COLO668 (cell line): ENCODE results near the gene NR2C2.

ENCODE experiments used
- DNase-seq: peaks from one replicate; lab custom pipeline; 2025; ENCODE audit not compliant: unreplicated experiment; lab: John Stamatoyannopoulos, UW

NR2C2 gene

GRCh38 chr3:15060029-15060428 lies 112.6 kb downstream of the NR2C2 start:
- no peak for DNase-seq

- peak; percentile 17 for DNase-seq
These were observed 115.9 kb downstream of the NR2C2 start for GRCh38 chr3:15063238-15063637.

- DNase-seq: peak; percentile 16
These were observed 116.4 kb downstream of the NR2C2 start for GRCh38 chr3:15063656-15064286.

GRCh38 chr3:15064299-15064834 lies 117.0 kb downstream of the NR2C2 start:
- peak; percentile 10 for DNase-seq

GRCh38 chr3:15064835-15065549 lies 117.6 kb downstream of the NR2C2 start, which contains the start of gene MRPS25:
MRPS25 (minus strand) TSS chr3:15065315; CDS start chr3:15065194, 121 bp downstream.
- DNase-seq: peak; percentile 90

GRCh38 chr3:15065550-15066007 lies 118.2 kb downstream of the NR2C2 start:
- DNase-seq: no peak

GRCh38 chr3:15066467-15066866 lies 119.1 kb downstream of the NR2C2 start:
- no peak for DNase-seq

GRCh38 chr3:15069441-15069840 lies 122.1 kb downstream of the NR2C2 start:
- DNase-seq: no peak

GRCh38 chr3:15071699-15072098 lies 124.3 kb downstream of the NR2C2 start:
- no peak for DNase-seq

- no peak for DNase-seq
These were observed 127.1 kb downstream of the NR2C2 start for GRCh38 chr3:15074500-15074899.

- DNase-seq: no peak
These were observed 131.7 kb downstream of the NR2C2 start for GRCh38 chr3:15079091-15079490.

GRCh38 chr3:15081960-15082664 lies 134.7 kb downstream of the NR2C2 start:
- peak; percentile 1 for DNase-seq

GRCh38 chr3:15083252-15083651 lies 135.9 kb downstream of the NR2C2 start:
- no peak for DNase-seq

- DNase-seq: no peak
These were observed 138.9 kb downstream of the NR2C2 start for GRCh38 chr3:15086263-15086662.

- no peak for DNase-seq
These were observed 139.3 kb downstream of the NR2C2 start for GRCh38 chr3:15086699-15087098.

GRCh38 chr3:15089201-15089600 lies 141.8 kb downstream of the NR2C2 start:
- DNase-seq: no peak

- DNase-seq: no peak
These were observed 144.2 kb downstream of the NR2C2 start for GRCh38 chr3:15091575-15091974.

GRCh38 chr3:15092686-15093085 lies 145.3 kb downstream of the NR2C2 start:
- DNase-seq: no peak

- no peak for DNase-seq
These were observed 146.9 kb downstream of the NR2C2 start for GRCh38 chr3:15094187-15094875.

GRCh38 chr3:15096046-15096445 lies 148.7 kb downstream of the NR2C2 start:
- no peak for DNase-seq

- no peak for DNase-seq
These were observed 150.5 kb downstream of the NR2C2 start for GRCh38 chr3:15097891-15098290.
